Colon (tissue), 2 donors: ENCODE data around the gene PROZ.

Experiments
- FAIRE-seq: peaks from 2 replicates; lab custom pipeline; 2012; peaks lifted over from hg19 to GRCh38; lab: Jason Lieb, UNC
- donor health status: control.
- donor health status: control.

PROZ gene

DNA sequence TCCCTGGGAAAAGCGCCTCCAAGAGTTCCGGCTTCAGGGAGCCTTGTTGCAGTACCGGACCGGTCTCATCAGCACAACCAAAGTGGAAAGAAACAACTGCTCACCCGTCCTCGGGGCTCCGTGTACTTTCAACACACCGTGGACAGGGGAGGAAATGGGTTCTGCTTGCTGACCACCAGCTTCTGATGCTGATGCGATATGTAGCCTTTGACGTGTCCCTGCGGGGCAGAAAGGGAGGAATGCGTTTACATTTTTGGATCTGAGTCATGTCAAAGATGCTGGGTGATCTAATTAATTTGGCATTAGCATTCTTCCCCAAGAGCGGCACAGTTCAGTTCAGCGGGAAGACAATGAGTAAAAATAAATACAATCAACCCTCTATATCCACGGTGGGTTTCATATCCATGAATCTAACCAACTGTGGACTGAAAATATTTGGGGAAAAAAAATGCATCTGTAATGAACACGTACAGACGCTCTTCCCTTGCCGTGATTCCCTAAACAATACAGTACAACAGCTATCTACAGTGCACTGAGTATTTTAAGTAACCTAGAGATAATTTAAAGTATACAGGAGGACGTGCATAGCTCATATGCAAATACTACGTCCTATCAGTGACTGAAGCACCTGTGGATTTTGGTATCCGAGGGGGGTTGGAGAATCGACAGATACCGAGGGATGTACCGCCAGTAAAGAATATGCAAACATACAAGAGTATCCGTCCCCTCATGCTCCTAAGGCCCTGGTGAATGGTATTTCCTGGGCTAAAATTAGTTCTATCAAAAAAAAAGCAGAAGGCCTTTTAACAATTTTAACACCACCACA is 19.8 kb downstream of the PROZ start:
- FAIRE-seq = no peak

DNA sequence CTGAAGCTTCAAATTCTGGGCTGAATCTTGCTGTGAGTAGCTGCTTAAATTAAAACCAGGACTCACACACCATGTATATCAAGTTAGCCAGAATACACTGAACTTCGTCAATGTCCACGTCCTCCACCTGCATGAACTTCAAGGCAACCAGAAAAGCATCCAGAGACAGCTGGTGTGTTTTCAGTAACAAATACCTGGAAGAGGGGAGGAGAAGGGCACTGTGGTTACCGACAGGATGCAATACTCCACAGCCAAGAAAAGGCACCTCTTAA is 20.4 kb downstream of the PROZ start:
- no peak for FAIRE-seq

DNA sequence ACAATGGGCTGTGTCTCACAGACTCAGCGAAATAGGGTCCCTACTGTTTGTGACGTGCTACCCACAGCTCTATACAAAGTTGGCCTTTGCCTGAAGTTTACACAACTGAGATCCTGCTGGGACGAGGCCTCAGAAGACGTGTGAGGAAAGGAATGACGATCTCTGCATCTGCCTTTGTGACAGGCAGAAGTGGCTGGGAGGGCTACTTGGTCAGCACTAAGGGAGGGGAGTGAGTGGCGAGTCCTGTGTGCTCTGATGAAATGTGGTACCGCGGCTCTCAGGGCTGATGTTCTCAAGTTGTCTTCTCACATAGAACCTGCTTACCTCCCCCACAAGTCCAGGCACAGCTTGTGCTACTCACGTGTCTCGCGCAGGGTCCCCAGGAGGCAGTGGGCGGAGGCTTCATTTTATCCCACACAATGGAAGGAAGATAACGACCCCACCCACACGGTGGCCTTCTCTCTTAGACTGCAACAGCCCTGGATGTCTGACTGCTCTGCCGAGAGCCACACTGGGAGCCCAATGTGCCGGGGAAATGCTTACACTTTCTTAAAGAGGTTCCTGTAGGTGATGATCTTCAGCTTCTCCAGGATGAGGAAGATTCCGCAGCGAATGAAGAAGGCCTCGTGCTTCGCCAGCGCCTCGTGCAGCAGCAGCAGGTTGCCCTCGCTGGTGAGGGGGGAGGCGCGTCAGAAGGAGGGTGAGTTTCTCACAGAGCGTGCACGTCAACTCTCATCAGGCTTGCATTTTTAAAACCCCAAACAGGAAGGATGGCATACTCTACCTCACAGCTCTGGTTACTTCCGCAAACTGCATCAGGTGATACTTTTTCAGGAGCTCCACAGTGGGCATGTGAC is 21.2 kb downstream of the PROZ start:
- FAIRE-seq = no peak

DNA sequence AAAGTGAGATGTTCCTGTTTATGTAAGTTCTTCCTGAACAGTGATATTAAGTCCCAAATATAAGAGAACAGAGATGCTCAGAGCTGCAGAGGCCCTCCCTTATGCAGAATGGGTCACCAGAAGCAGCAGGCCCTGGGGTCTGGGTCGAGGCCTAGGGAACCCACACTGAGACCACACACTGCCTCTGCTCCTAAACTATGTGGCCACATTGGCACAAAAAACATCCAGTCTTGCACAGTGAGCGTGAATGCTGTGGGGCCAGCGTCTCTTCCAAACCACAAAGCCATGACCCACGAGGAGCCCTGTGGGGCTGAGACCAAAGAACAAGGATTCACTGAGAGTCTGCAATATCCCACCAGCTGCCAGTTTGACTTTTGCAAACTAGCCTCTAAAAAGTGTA is 23.6 kb downstream of the PROZ start:
- no peak for FAIRE-seq

DNA sequence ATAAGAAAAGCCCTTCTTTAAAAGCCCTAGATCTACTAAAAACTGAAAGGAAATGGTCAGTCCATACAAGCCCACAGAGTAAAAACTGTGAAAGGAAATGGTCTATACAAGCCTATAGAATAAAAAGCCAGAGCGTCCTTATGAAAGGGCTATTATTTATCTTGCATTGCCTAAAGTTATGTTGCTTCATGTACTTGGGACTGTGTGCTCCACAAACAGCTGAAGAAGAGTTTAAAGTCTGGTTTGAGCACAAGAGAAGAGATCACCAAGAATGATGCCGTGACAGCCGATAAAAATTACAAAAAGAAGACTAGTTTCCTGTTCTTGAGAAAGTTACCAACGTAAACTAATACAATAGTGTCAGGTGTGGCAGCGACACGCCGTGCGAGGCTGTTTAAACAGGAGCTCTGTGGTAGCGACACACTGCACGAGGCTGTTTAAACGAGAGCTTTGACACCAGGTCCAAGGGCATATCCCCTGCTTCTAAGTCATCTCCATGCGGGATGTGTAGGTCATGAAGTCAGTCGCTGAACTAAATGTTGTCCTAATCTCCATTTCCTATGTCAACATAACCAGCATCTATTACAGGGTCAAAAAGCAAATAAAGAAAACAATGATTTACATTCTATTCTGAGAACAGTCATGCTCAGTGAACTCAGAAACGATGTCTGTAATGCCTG is 25.1 kb downstream of the PROZ start:
- no peak for FAIRE-seq

DNA sequence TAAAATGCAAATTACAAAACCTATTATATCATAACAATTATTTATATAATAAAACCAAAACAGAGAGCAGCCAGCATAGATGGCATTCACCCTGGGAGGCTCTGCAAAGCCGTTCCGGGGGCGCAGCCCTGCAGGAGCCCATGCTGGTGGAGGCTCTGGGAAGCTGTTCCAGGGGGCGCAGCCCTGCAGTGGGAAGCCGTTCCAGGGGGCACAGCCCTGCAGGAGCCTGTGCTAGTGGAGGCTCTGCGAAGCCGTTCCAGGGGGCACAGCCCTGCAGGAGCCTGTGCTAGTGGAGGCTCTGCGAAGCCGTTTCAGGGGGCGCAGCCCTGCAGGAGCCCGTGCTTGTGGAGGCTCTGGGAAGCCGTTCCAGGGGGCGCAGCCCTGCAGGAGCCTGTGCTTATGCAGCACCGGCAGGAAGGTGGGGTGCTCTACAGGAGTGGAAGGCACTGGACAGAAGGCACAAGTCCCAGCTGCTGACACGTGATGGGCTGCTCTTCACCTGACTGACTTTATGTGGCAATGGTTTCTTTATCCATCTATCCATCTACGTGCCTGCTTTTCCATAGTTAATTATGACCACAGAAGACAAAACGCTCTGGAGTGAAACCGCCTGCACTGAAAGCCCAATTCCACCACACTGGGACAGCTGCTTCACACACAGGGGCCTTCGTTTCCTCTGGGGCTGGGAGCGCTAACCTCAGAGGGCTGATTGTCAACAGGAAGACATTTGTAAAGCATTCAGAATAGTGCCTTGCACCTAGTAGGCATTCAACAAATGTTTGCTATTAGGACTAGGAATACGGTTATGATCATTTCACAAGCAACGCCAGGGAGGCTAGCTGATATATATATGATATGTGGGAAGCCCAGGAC is 26.4 kb downstream of the PROZ start:
- no peak for FAIRE-seq

DNA sequence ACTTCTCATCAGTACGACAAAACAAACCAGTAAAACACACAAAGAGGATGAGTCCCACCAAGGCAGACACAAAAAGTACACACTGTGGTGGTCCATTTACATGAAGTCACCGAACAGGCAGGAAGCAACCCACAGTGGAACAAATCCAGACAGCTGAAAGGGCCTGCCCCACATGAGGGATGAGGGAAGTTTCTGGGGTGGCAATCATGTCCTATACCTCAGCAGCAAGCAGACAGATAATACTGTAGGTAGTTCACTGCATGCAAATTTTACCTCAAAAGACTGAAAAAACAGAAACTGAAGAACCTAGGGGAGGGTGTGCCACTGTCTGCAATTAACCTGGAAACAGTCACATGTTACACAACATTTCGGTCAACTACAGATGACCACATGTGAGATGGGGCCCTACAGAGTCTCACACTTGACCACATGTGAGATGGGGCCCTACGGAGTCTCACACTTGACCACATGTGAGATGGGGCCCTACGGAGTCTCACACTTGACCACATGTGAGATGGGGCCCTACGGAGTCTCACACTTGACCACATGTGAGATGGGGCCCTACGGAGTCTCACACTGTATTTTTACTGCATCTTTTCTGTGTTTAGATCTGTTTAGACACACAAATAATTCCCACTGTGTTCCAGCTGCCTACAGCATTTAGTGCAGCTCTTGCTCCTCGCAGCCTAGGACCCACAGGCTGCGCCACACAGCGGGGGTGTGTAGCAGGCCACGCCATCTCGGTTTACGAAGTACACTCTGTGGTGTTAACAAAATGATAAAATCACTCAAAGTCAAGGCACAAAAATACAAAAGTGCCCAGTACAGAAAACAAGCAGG is 27.8 kb downstream of the PROZ start:
- no peak for FAIRE-seq

DNA sequence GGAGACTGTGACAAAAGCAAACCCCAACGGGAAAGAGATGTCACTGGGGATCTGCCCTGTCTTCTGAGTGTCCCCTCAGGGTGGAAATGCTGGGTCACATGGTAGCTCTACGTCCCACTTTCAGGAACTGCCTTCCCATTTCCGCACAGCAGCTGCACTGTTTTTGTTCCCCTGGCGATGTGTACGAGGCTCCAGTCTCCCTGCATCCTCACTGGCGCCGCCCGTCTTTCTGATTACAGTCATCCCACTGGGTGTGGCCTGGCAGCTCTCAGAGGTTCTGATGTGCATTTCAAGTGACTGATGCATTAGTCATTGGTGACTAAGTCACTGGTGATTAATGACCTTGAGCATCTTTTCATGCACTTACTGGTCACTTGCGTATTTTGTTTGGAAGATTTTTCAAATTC is 28.8 kb downstream of the PROZ start:
- FAIRE-seq = no peak

DNA sequence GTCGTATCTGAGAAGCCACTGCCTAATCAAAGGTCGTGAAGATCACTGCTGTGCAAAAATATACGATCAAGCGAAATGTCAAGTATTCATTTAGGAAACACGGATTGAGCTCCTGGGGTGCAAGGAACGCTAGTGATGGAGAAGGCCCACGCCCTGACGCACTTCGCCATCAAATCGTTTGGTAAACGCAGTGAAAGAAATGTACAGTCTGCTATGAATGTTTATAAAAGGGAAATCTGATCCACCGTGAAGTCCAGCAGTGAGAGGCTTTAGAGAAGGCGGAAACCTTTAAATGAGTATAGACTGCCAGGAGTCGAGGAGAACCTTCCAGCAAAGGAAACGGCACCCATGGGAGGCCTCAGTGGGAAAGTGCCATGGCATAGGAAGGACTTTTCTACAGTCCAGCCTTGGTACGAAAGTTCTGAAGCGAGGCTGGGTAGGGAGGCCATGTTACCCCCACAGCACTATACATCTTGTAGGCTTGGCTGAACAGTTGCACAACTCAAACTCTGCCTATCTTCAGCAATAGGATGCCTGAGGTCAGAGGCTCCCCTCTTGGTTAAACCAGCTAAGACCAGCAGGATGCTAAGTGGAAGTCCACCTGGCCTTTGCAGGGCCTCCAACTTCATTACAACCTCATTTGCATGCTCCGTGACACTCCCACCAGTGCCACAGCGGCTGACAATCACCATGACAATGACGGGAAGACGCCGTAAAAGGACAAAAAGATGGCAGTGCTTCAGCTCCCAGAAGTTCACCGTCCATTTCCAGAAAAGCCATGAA is 29.6 kb downstream of the PROZ start:
- FAIRE-seq = no peak

DNA sequence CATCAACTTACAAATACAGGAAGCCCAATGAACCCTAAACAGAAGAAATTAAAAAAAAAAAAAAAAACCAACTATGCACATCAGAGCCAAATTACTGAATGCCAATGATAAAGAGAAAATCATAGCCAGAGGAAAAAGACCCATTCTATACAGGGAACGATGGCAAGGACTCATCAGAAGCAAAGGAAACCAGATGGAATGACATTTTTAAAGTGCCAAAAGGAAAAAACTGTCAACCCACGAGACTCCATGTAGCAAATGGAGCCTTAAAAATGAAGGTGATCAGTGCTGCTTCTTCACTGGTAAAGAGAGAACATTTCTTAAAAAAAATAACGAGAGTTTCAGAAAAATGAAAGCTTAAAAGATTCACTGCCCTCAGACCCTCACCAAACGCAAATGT is 31.7 kb downstream of the PROZ start:
- FAIRE-seq = no peak

DNA sequence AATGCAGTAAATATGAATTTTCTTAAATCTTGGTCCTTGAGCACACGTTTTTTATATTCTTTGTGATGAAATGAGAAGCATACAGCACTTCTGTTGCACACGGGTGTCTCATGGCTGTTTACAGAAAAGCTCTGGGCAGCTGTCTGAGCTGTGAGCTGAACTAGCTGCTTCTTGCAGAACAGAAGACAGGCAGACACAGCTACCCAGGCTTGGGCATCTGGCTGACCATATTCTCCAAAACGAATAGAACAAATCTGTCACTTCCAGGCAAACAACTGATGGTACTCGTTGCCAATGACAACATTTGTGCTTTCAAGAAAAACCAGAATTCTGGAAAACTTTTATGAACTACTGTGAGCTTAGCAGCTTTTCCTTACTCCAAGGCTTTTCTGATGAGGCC is 33.8 kb downstream of the PROZ start:
- no peak for FAIRE-seq

DNA sequence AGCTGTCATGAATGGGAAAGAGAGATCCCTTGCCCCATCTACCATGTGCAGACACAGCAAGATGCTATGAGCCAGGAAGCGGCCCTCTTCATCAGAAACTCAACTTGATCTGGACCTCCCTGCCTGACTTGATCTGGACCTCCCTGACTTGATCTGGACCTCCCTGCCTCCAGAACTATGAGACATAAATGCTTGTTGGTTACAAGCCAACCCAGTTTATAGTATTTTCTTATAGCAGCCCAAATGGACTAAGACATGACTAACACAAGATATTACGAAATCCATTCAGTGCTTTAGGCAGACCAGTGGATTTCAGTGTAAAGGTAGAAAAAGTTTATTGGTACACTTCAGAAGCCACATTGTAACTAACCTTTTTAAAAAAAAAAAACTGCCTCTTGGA is 34.5 kb downstream of the PROZ start:
- no peak for FAIRE-seq

DNA sequence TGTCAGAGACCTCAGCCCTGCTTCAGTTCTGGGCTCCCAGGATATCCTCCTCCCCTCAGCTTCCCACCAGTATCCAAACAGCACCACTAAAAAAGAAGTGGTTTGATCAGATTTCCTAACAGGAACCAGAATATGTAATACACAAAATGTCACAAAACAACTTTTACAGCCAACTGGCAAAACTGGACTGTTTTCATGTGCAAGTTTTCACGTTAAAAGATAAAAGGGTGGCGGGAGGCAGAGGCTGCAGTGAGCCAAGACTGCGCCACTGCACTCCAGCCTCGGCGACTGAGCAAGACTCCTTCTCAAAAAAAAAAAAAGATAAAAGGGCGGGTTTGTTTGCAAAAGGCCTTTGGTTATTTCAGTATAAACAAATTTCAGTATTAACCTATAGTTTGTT is 36.9 kb downstream of the PROZ start:
- FAIRE-seq = no peak

DNA sequence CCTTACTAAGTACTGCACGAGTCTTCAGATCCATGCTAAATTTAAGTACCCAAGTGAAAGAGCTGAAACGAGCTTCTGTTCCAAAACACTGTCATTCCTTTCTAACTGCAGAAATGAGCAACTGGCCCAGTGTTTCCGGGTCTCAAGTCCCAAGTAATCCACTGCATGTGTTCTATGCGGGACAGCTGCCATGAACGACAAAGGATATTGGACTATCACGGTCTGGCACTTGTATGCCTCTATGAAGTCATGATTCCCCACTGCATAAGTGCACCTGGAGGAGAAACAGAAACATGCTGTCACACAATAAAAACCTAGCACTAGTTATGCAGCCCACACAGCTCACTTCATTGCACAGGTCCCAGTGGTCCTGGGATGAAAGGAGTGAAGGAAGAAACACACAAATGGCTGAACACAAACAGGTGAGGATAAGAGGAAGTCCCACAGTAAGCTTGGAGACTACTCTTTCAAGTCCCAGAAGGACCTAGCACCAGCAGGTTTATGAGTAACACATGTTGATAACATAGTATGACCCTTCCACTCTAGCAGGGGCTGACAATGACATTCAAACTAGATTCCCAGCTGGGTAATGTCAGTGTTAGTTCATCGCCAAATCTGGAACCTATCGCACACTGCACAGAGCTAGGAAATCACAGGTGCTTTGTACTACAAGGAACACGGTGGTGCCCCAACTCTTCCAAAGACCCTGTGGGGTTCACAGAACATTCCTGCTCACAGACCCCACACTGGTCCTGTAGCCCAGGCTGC is 38.7 kb downstream of the PROZ start:
- FAIRE-seq = no peak

DNA sequence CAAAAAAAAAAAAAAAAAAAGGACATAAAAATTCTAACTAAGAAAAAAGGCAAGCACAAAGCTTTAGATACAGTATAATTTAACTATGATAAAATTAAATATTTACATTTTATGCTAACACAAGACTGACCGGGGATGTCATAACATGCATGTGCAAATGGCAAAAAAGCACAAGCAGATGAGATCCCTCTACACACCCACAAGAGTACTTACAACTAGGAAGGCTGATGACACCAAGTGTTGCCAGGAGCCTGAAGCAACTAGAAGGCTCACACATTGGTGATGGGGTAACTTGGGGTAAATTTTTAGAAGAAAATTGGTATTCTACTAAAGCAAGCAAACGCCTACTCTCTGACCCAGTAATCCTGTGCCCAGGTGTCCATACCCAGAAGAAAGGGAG is 43.4 kb downstream of the PROZ start:
- no peak for FAIRE-seq

DNA sequence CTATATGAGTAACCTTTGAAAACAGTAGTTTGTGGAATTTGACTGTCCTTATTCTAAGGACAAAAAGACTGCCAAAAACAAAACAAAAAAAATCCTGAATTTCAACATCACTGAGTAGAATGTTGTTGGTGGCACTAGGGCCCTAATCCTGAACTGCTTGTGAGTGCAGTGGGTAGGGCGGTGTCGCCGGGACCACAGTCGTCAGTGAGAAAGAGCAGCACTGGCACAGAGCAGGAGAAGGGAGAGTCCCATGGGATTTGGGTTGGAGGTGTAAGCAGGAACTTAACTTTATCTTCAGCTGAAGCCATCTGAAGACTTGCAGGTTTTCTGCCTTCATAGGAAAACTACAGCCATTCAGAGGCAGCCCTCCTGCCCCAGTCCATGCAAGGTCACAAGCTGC is 44.5 kb downstream of the PROZ start:
- FAIRE-seq = no peak

DNA sequence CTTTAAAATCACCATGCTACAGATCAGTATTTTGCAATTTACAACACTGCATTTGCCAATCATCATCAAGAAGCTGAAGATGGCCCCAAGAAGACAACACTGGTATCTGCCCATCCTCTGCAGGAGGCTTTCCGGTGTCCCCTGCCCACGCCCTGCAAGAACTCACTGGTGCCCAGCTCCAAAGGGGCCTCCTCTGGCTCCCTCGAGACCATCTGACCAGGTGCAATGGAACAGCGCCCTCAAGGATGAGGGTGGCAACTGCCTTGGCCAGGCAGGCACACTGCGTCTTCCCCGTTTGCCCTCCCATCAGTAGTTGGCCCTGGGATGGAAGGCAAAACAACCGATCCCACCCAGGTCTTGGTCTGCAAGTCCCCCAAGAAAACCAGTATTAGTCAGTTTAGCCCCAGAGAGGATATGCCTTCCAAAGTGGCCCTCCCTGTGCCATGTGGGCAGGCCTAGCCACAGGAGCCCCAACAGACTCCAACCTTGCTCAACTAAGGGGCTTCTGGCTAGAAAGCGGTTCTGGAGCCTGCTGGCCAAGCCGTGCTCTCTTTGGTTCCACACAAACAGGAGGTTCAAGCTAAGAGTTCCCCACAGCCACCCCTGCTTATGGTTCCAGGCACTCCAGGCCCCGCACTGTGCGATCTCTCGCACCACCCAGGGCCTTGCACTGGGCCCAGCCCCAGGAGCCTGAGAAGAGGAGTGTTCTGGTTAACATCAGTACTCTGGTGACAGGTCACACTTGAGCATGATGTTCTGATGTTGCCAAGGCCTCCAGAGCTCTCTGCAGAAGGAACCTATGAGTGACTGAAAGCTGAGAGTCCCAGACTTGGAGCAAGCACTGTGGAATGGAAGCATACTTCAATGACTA is 45.3 kb downstream of the PROZ start:
- no peak for FAIRE-seq

DNA sequence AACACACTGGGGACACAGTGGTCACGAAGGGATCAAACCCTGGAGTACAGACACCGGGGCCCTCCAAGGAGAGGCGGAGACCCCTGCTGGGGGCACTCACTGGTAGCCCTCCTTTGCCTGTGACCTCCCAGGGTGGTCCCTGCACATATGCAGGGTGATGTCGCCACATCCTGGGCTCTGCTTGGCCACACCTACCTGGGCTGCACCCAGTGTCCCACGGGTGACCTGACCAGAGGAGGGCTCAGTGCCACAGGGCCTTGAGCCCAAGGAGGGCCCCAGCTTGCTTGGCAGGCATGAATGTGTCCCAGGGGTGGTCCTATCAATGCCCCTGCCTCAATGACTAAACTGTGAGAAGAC is 45.9 kb downstream of the PROZ start:
- no peak for FAIRE-seq

DNA sequence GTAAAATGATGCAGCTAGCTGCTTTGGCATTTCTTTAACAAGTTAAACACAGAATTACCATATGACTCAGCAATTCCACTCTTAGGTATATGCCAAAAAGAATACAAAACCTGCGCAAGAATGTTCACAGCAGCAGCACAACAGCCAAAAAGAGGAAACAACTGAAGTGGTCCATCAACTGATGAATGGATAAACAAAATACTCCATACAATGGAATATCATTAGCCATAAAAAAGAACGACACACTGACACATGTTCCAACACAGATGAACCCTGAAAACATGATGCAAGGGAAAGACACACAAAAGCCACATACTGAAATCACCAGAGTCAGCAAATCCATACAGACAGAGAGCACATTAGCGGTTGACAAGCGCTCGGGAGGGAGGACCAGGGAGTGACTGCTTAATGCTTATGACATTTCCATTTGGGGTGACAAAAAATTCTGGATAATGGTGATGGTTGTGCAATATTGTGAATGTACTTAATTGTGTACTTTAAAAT is 47.0 kb downstream of the PROZ start:
- FAIRE-seq = no peak
